ENCODE results near the gene JADE1.

The JADE1 gene

GRCh38 chr4:128782875-128783614 is 26.5 kb upstream of the JADE1 start:
- no peak overlapping the region for H3K27ac ChIP-seq (ENCODE audit: low read depth, low read length)

DNA sequence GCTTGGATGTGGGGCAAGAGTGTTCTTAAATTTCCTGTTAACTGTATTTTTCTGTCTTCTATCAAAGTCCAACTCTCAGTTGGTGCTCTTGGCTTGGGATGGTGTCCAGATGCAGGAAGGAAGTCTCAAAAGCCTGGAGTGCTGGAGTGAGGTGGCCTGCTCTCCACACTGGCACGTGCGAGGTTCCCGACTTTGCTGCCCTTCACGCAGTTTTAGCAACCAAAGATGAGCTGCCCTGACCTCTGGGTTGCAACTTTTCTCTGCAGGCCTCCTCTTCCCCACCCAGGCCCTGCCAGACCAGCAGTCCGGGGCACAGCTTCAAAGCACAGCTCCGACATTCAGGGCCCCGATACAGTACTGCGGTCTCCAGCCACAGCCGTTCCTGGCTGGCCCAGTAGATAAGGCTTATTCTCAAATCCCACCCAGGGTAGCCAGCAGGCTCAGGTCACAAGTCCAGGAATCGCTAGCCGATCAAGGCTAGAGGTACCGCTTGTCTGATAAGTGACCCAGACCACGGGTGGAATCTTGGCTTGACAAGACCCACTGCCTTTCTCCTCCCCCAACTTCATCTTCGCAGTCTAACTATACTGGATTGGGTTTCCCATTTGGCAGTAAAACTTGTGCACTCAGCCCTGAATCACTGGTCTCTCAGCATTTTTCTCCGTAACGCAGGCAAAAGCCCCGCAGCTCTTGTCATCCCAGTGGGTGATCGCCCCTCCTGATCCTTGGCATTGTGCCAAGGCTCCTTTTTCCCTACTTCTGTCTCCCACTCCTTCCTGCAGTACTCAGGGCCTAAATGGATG is 21.8 kb upstream of the JADE1 start:
- Histone ChIP-seq H3K27ac (ENCODE audit: low read depth, low read length) (no peak overlapping the region), H3K4me1 (ENCODE audit: control insufficient read depth, insufficient read depth, low read length) (0 out of 2 replicates have a peak, but pooled peaks cover 5% of the 10 kb centered on the region), H3K4me3 (ENCODE audit: low read depth, low read length) (no peak overlapping the region), H3K9me3 (ENCODE audit: control insufficient read depth, insufficient read depth, low read length) (no peaks in the 10 kb centered on the region), H3K36me3 (ENCODE audit: control insufficient read depth, insufficient read depth, low read length) (no peaks in the 10 kb centered on the region), H3K9ac (ENCODE audit: low read depth, low read length) (no peak overlapping the region), H3K27me3 (ENCODE audit: control insufficient read depth, insufficient read depth, low read length) (no peaks in the 10 kb centered on the region)

More at GRCh38 chr4:128782875-128783614, 26.5 kb upstream of the JADE1 start:
- no peaks in the 10 kb centered on the region for H3K36me3 ChIP-seq (ENCODE audit: control insufficient read depth, insufficient read depth, low read length)
- no peaks in the 10 kb centered on the region for H3K27me3 ChIP-seq (ENCODE audit: control insufficient read depth, insufficient read depth, low read length)
- no peak overlapping the region for H3K9ac ChIP-seq (ENCODE audit: low read depth, low read length)
- H3K9me3 ChIP-seq (ENCODE audit: control insufficient read depth, insufficient read depth, low read length) = no peaks in the 10 kb centered on the region
- 0 out of 2 replicates have a peak, but pooled peaks cover 5% of the 10 kb centered on the region for H3K4me1 ChIP-seq (ENCODE audit: control insufficient read depth, insufficient read depth, low read length)
- no peak overlapping the region for H3K4me3 ChIP-seq (ENCODE audit: low read depth, low read length)

- Histone ChIP-seq H3K4me3 (ENCODE audit: low read depth, low read length) (no peak overlapping the region), H3K36me3 (ENCODE audit: control insufficient read depth, insufficient read depth, low read length) (no peaks in the 10 kb centered on the region), H3K9me3 (ENCODE audit: control insufficient read depth, insufficient read depth, low read length) (no peaks in the 10 kb centered on the region), H3K4me1 (ENCODE audit: control insufficient read depth, insufficient read depth, low read length) (peaks cover 12% of the 10 kb centered on the region), H3K27me3 (ENCODE audit: control insufficient read depth, insufficient read depth, low read length) (no peaks in the 10 kb centered on the region), H3K9ac (ENCODE audit: low read depth, low read length) (no peak overlapping the region; the same call in 1 of the 2 replicates), H3K27ac (ENCODE audit: low read depth, low read length) (no peak overlapping the region)
These were observed 15.4 kb upstream of the JADE1 start for GRCh38 chr4:128793859-128794672.

DNA sequence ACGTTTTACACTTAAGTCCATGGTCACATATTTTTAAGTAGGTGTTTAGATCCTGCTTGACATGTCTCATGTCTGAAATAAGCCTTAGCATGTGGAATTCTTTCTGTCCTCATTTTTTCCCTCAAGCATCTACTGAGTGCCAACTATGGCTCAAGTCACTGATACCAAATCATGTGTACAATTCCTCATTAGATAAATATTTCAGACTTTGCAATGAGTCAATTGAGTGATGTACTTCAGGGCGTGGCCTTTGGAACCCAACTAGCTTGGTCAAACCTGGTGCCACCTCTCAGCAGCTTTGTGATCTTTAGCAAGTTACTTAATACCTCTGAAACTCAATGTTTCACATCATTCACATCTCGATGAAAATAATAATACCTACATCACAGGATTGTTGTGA is 12.6 kb upstream of the JADE1 start:
- Histone ChIP-seq H3K27ac (ENCODE audit: low read depth, low read length) (no peak overlapping the region), H3K4me3 (ENCODE audit: low read depth, low read length) (no peak overlapping the region), H3K9ac (ENCODE audit: low read depth, low read length) (no peak overlapping the region), H3K4me1 (ENCODE audit: control insufficient read depth, insufficient read depth, low read length) (peaks cover 30% of the 10 kb centered on the region), H3K36me3 (ENCODE audit: control insufficient read depth, insufficient read depth, low read length) (no peaks in the 10 kb centered on the region), H3K27me3 (ENCODE audit: control insufficient read depth, insufficient read depth, low read length) (no peaks in the 10 kb centered on the region), H3K9me3 (ENCODE audit: control insufficient read depth, insufficient read depth, low read length) (no peaks in the 10 kb centered on the region)

- H3K9me3 ChIP-seq (ENCODE audit: control insufficient read depth, insufficient read depth, low read length) = no peaks in the 10 kb centered on the region
- H3K36me3 ChIP-seq (ENCODE audit: control insufficient read depth, insufficient read depth, low read length) = no peaks in the 10 kb centered on the region
- no peak overlapping the region for H3K27ac ChIP-seq (ENCODE audit: low read depth, low read length)
- H3K9ac ChIP-seq (ENCODE audit: low read depth, low read length) = no peak overlapping the region
- H3K27me3 ChIP-seq (ENCODE audit: control insufficient read depth, insufficient read depth, low read length) = no peaks in the 10 kb centered on the region
- H3K4me3 ChIP-seq (ENCODE audit: low read depth, low read length) = no peak overlapping the region
- peaks cover 55% of the 10 kb centered on the region for H3K4me1 ChIP-seq (ENCODE audit: control insufficient read depth, insufficient read depth, low read length)
These were observed 9.2 kb upstream of the JADE1 start for GRCh38 chr4:128800284-128800683.

GRCh38 chr4:128800701-128801284 is 8.7 kb upstream of the JADE1 start:
- H3K27me3 ChIP-seq (ENCODE audit: control insufficient read depth, insufficient read depth, low read length) = no peaks in the 10 kb centered on the region
- no peak overlapping the region for H3K27ac ChIP-seq (ENCODE audit: low read depth, low read length)
- H3K9ac ChIP-seq (ENCODE audit: low read depth, low read length) = no peak overlapping the region
- no peaks in the 10 kb centered on the region for H3K36me3 ChIP-seq (ENCODE audit: control insufficient read depth, insufficient read depth, low read length)
- H3K9me3 ChIP-seq (ENCODE audit: control insufficient read depth, insufficient read depth, low read length) = no peaks in the 10 kb centered on the region
- H3K4me1 ChIP-seq (ENCODE audit: control insufficient read depth, insufficient read depth, low read length) = peaks cover 55% of the 10 kb centered on the region
- no peak overlapping the region for H3K4me3 ChIP-seq (ENCODE audit: low read depth, low read length)

DNA sequence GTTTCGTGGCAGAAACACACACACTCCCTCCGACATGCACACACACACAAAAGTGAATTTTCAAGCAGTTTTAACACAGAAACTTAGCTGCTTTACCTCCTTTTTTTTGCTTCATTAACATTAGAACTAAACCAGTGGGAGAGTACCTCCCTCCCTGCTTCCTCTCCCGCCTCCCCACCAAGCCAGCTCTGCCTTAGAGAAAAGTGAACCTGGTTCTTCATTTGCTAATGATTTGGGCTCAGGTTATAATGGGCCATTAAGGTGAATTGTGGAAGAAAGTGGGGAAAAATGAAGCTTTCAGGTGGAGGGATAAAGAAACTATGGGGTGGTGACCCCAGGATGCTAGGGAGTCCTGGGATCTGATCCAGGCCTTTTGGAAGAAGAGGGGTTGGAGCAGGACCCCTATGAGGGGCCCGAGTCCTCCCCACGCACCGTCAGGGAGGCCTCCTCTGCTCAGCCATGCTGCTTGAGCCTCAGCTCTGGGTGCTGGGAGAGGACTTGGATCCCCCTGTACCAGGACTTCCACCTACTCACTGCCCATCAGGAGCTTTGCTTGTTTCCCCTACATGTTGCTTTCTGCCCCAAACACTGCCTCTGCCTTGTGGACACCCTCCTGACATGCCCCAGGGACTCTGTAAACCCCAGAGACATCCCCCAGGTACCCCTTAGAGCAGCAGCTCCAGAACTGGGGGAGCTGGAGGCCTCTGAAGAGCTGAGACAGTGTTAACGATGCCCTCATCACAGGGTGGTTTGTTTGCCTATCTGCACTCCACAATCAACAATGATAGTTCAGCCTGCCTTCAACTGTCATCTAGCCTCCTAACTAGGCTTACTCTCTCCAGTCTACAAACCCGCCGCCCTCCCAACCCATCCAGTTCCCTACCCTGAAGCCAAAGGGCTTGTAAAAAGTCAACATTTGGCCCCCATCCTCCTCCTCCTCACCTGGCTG is 6.5 kb upstream of the JADE1 start:
- Histone ChIP-seq H3K9me3 (ENCODE audit: control insufficient read depth, insufficient read depth, low read length) (no peaks in the 10 kb centered on the region), H3K4me3 (ENCODE audit: low read depth, low read length) (peak overlapping the region; percentile 31; the same call in 1 of the 2 replicates), H3K27ac (ENCODE audit: low read depth, low read length) (peak overlapping the region; percentile 92), H3K9ac (ENCODE audit: low read depth, low read length) (no peak overlapping the region; the same call in 1 of the 2 replicates), H3K27me3 (ENCODE audit: control insufficient read depth, insufficient read depth, low read length) (no peaks in the 10 kb centered on the region), H3K4me1 (ENCODE audit: control insufficient read depth, insufficient read depth, low read length) (peaks cover 59% of the 10 kb centered on the region), H3K36me3 (ENCODE audit: control insufficient read depth, insufficient read depth, low read length) (no peaks in the 10 kb centered on the region)

- Histone ChIP-seq H3K9ac (ENCODE audit: low read depth, low read length) (peak overlapping the region; percentile 36; the same call in 1 of the 2 replicates), H3K4me1 (ENCODE audit: control insufficient read depth, insufficient read depth, low read length) (peaks cover 62% of the 10 kb centered on the region), H3K27me3 (ENCODE audit: control insufficient read depth, insufficient read depth, low read length) (no peaks in the 10 kb centered on the region), H3K36me3 (ENCODE audit: control insufficient read depth, insufficient read depth, low read length) (no peaks in the 10 kb centered on the region), H3K4me3 (ENCODE audit: low read depth, low read length) (no peak overlapping the region), H3K27ac (ENCODE audit: low read depth, low read length) (peak overlapping the region; percentile 92), H3K9me3 (ENCODE audit: control insufficient read depth, insufficient read depth, low read length) (no peaks in the 10 kb centered on the region)
These were observed 5.7 kb upstream of the JADE1 start for GRCh38 chr4:128803783-128804182.

- Histone ChIP-seq H3K4me3 (ENCODE audit: low read depth, low read length) (peak overlapping the region; percentile 92), H3K4me1 (ENCODE audit: control insufficient read depth, insufficient read depth, low read length) (peaks cover 28% of the 10 kb centered on the region), H3K9me3 (ENCODE audit: control insufficient read depth, insufficient read depth, low read length) (no peaks in the 10 kb centered on the region), H3K27ac (ENCODE audit: low read depth, low read length) (peak overlapping the region; percentile 99), H3K9ac (ENCODE audit: low read depth, low read length) (peak overlapping the region; percentile 96), H3K36me3 (ENCODE audit: control insufficient read depth, insufficient read depth, low read length) (no peaks in the 10 kb centered on the region), H3K27me3 (ENCODE audit: control insufficient read depth, insufficient read depth, low read length) (no peaks in the 10 kb centered on the region)
These were observed 901 bp downstream of the JADE1 start for GRCh38 chr4:128810331-128810870.
